ENCODE results near the gene ACVR2A. TPM values are rescaled to one million over a fixed set of nuclear protein-coding genes. Genes with fewer than 3 reads are reported as not detected.

The ACVR2A gene
- total RNA-seq, 3 donors from 2014 or later: 6.7 to 7.5 (median 7.0) TPM

DNA sequence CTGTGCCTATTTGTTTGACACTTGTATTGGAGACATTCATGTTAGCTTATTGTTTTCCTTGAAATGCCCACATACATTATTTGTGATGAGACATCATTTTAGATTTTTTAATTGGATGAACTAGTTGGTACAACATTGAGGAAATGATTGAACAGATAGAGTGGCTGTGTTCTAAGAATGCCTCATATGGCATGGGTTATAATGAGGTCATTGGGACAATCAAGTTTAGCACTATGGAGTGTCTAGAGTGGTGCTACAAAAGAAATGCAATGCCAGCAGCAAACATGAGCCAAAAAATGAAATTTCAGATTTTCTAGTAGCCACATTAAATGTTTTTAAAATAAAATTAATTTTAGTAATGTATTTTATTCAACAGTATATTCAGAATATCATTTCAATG lies 28.1 kb downstream of the ACVR2A start:
- H3K9me3 Mint-ChIP-seq: no peaks in the 10 kb centered on the region
- H3K4me1 Mint-ChIP-seq (ENCODE audit: low read depth): peaks cover 40% of the 10 kb centered on the region
- H3K27me3 Mint-ChIP-seq (ENCODE audit: low read depth): no peaks in the 10 kb centered on the region
- DNase-seq (no peak), ATAC-seq (no peak)
- peaks cover 2% of the 10 kb centered on the region for H3K36me3 Mint-ChIP-seq (ENCODE audit: insufficient read depth)
- H3K4me3 Mint-ChIP-seq: no peak overlapping the region

DNA sequence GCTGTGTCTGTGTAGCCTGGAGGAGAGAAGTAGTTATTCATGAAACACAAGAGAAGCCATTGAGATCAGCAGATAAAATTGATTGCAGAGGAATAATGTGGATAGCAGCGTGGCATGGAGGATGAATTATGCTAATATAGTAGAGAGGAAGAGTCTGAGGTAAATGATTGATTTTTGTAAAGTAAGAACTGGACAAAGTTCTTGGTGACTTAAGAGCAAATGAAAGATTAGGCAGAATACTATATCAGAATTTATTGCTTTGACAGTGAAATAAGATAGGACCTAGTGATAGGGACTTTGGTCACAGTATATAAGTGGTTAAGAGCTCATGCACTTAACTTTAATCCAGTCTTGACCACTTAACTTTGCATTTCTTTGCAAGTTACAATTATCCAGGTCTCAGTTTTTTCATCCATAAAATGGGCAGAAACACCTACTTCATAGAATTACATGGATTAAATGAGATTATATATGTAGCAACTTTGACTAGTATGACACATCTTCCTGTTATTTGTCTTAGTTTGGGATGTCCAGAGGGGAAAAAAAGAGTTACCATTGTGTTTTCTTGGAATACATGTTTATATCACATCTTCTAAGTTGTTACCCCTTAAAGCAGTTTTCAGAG lies 29.1 kb downstream of the ACVR2A start:
- Mint-ChIP-seq H3K36me3 (ENCODE audit: insufficient read depth) (peaks cover 3% of the 10 kb centered on the region), H3K4me3 (no peak overlapping the region), H3K4me1 (ENCODE audit: low read depth) (peaks cover 41% of the 10 kb centered on the region), H3K27me3 (ENCODE audit: low read depth) (no peaks in the 10 kb centered on the region), H3K9me3 (no peaks in the 10 kb centered on the region)
- DNase-seq: no peak
- no peak for ATAC-seq

GRCh38 chr2:147879846-147880245 lies 35.0 kb downstream of the ACVR2A start:
- no peak overlapping the region for H3K4me3 Mint-ChIP-seq
- H3K4me1 Mint-ChIP-seq (ENCODE audit: low read depth): peaks cover 41% of the 10 kb centered on the region
- no peaks in the 10 kb centered on the region for H3K9me3 Mint-ChIP-seq
- no peaks in the 10 kb centered on the region for H3K27me3 Mint-ChIP-seq (ENCODE audit: low read depth)
- DNase-seq (no peak), ATAC-seq (no peak)
- peaks cover 2% of the 10 kb centered on the region for H3K36me3 Mint-ChIP-seq (ENCODE audit: insufficient read depth)

DNA sequence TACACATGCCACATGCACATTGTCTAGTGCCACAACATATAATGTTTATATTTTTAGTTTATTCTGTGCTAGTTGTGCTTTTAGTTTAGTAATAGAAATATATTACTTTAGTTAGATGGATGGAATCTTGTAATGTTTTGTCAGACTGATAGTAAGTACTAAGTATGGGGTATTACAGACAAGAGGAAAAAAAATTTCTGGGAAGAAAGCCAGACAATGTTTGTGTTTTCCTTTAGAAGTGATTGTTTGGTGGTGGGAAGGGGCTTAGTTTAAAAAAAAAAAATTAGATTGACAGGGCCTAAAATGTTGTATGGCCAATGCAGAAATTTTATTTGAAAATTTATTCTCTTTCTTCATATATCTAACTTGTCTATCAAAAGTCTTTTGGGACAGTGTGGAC lies 37.8 kb downstream of the ACVR2A start:
- H3K36me3 Mint-ChIP-seq (ENCODE audit: insufficient read depth): peaks cover 2% of the 10 kb centered on the region
- peaks cover 39% of the 10 kb centered on the region for H3K4me1 Mint-ChIP-seq (ENCODE audit: low read depth)

DNA sequence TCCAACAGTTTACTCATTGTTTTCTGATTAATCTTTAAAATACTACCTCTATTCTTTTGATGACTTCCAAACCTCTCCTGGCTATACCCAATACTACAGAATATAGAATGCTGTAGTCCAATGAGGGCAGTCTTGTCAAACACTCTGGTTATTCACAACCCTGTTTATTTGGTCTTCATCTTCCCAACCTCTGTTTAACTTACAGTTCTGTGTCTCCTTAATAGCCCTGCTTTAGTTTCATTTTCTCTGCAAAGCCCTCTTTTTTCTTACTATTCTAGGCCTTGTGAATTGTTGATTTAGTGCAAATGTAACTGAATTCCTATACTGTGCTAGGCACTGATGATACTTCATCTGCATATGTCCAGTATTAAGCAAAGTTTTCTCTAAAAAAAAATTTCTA lies 40.0 kb downstream of the ACVR2A start:
- H3K4me3 Mint-ChIP-seq: no peak overlapping the region
- no peaks in the 10 kb centered on the region for H3K9me3 Mint-ChIP-seq
- no peaks in the 10 kb centered on the region for H3K36me3 Mint-ChIP-seq (ENCODE audit: insufficient read depth)
- no peaks in the 10 kb centered on the region for H3K27me3 Mint-ChIP-seq (ENCODE audit: low read depth)
- ATAC-seq: peak in 1 of 2 donors; percentile 28
- DNase-seq: no peak
- H3K4me1 Mint-ChIP-seq (ENCODE audit: low read depth): peaks cover 42% of the 10 kb centered on the region

More for the DNA sequence above, 37.8 kb downstream of the ACVR2A start:
- no peaks in the 10 kb centered on the region for H3K9me3 Mint-ChIP-seq
- DNase-seq (no peak), ATAC-seq (no peak)
- no peaks in the 10 kb centered on the region for H3K27me3 Mint-ChIP-seq (ENCODE audit: low read depth)
- H3K4me3 Mint-ChIP-seq: no peak overlapping the region

- DNase-seq (no peak), ATAC-seq (no peak)
- Mint-ChIP-seq H3K36me3 (ENCODE audit: insufficient read depth) (no peaks in the 10 kb centered on the region), H3K27me3 (ENCODE audit: low read depth) (no peaks in the 10 kb centered on the region), H3K4me1 (ENCODE audit: low read depth) (peaks cover 37% of the 10 kb centered on the region), H3K9me3 (no peaks in the 10 kb centered on the region), H3K4me3 (no peak overlapping the region)
Observed at GRCh38 chr2:147886136-147886535, 41.3 kb downstream of the ACVR2A start.

DNA sequence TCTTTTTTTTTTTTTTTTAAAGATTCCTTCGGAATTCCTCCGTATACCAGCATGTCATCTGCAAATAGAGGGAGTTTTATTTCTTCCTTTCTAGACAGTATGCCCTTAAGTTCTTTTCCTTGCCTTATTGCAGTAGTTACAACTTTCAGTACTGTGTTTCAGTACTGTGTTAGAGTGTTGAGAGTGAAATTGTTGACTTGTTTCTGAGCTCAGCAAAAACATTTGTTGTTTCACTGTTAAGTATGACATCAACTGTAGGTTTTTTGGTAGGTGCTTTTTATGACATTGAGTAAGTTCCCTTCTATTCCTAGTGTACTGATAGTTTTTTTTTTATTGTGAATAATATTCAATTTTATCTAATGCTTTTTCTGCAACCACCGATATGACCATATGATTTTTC lies 43.9 kb downstream of the ACVR2A start:
- DNase-seq (no peak), ATAC-seq (no peak)
- Mint-ChIP-seq H3K4me3 (no peak overlapping the region), H3K27me3 (ENCODE audit: low read depth) (no peaks in the 10 kb centered on the region), H3K9me3 (no peaks in the 10 kb centered on the region), H3K36me3 (ENCODE audit: insufficient read depth) (no peaks in the 10 kb centered on the region), H3K4me1 (ENCODE audit: low read depth) (peaks cover 36% of the 10 kb centered on the region)

- DNase-seq (no peak), ATAC-seq (no peak)
- H3K4me3 Mint-ChIP-seq: no peak overlapping the region
- H3K4me1 Mint-ChIP-seq (ENCODE audit: low read depth): peaks cover 8% of the 10 kb centered on the region
- no peaks in the 10 kb centered on the region for H3K9me3 Mint-ChIP-seq
- no peaks in the 10 kb centered on the region for H3K27me3 Mint-ChIP-seq (ENCODE audit: low read depth)
- peaks cover 23% of the 10 kb centered on the region for H3K36me3 Mint-ChIP-seq (ENCODE audit: insufficient read depth)
Observed at GRCh38 chr2:147904051-147904450, 59.2 kb downstream of the ACVR2A start.

DNA sequence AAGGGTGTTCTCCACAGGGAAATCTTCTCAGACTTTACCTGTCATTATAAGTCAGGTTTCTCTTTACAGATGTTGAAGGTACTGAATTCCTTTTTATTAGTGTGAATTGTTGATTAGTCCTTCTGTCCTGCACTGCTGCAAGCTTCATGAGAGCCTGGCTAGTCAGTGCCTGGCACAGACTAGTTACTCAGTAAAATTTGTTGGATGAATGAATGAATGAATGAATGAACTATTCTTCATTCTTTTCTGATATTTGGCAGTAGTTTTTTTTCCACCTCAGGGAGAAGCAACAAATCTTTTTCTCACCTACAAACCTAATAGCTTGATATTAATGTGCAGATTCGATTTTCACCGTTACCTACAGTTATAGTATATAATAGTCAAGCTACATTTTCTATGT lies 64.3 kb downstream of the ACVR2A start:
- Mint-ChIP-seq H3K9me3 (no peaks in the 10 kb centered on the region), H3K27me3 (ENCODE audit: low read depth) (no peaks in the 10 kb centered on the region), H3K4me1 (ENCODE audit: low read depth) (peaks cover 11% of the 10 kb centered on the region), H3K36me3 (ENCODE audit: insufficient read depth) (peaks cover 4% of the 10 kb centered on the region), H3K4me3 (no peak overlapping the region)
- DNase-seq: no peak
- ATAC-seq: no peak

GRCh38 chr2:147910990-147911473 lies 66.2 kb downstream of the ACVR2A start:
- Mint-ChIP-seq H3K27me3 (ENCODE audit: low read depth) (no peaks in the 10 kb centered on the region), H3K4me3 (no peak overlapping the region), H3K36me3 (ENCODE audit: insufficient read depth) (peaks cover 4% of the 10 kb centered on the region), H3K9me3 (no peaks in the 10 kb centered on the region), H3K4me1 (ENCODE audit: low read depth) (peaks cover 11% of the 10 kb centered on the region)
- ATAC-seq (no peak), DNase-seq (peak; percentile 6)

GRCh38 chr2:147913701-147914480 lies 69.1 kb downstream of the ACVR2A start:
- no peaks in the 10 kb centered on the region for H3K9me3 Mint-ChIP-seq

GRCh38 chr2:147916067-147916466 lies 71.2 kb downstream of the ACVR2A start:
- Mint-ChIP-seq H3K4me1 (ENCODE audit: low read depth) (no peaks in the 10 kb centered on the region), H3K36me3 (ENCODE audit: insufficient read depth) (peaks cover 11% of the 10 kb centered on the region)
- DNase-seq: no peak

More at GRCh38 chr2:147913701-147914480, 69.1 kb downstream of the ACVR2A start:
- ATAC-seq (no peak), DNase-seq (no peak)
- Mint-ChIP-seq H3K36me3 (ENCODE audit: insufficient read depth) (peaks cover 3% of the 10 kb centered on the region), H3K4me3 (no peak overlapping the region), H3K27me3 (ENCODE audit: low read depth) (no peaks in the 10 kb centered on the region), H3K4me1 (ENCODE audit: low read depth) (peaks cover 11% of the 10 kb centered on the region)

DNA sequence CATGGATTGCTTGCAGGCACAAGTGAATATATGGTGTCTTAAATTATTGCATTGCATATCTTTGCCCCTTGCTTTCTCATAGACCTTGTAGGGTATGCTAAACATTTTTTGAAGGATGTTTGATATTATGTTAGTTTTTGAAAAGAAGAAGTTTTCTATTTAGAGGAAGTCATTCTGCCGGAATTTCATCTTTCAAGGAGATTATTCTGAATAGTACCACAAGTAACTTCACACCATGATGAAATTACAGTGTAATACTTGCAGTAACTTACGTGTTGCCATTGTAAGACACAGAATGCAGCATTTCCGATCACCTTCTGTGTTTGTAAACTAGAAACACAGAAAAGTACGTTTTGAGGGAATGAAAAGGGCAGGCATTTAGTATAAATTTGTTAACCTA lies 71.9 kb downstream of the ACVR2A start:
- H3K9me3 Mint-ChIP-seq: no peaks in the 10 kb centered on the region
- no peak for ATAC-seq
- no peak for DNase-seq
- H3K36me3 Mint-ChIP-seq (ENCODE audit: insufficient read depth): peaks cover 15% of the 10 kb centered on the region
- no peak overlapping the region for H3K4me3 Mint-ChIP-seq
- no peaks in the 10 kb centered on the region for H3K4me1 Mint-ChIP-seq (ENCODE audit: low read depth)
- H3K27me3 Mint-ChIP-seq (ENCODE audit: low read depth): no peaks in the 10 kb centered on the region

More at GRCh38 chr2:147916067-147916466, 71.2 kb downstream of the ACVR2A start:
- H3K9me3 Mint-ChIP-seq: no peaks in the 10 kb centered on the region
- ATAC-seq: no peak
- no peak overlapping the region for H3K4me3 Mint-ChIP-seq
- no peaks in the 10 kb centered on the region for H3K27me3 Mint-ChIP-seq (ENCODE audit: low read depth)

GRCh38 chr2:147917161-147917560 lies 72.3 kb downstream of the ACVR2A start:
- DNase-seq (no peak), ATAC-seq (no peak)
- Mint-ChIP-seq H3K4me3 (no peak overlapping the region), H3K9me3 (no peaks in the 10 kb centered on the region), H3K36me3 (ENCODE audit: insufficient read depth) (peaks cover 16% of the 10 kb centered on the region), H3K27me3 (ENCODE audit: low read depth) (no peaks in the 10 kb centered on the region), H3K4me1 (ENCODE audit: low read depth) (no peaks in the 10 kb centered on the region)

GRCh38 chr2:147923846-147924245 lies 79.0 kb downstream of the ACVR2A start:
- ATAC-seq (no peak), DNase-seq (no peak)
- peaks cover 19% of the 10 kb centered on the region for H3K36me3 Mint-ChIP-seq (ENCODE audit: insufficient read depth)
- H3K4me1 Mint-ChIP-seq (ENCODE audit: low read depth): peaks cover 14% of the 10 kb centered on the region
- H3K9me3 Mint-ChIP-seq: no peaks in the 10 kb centered on the region
- no peaks in the 10 kb centered on the region for H3K27me3 Mint-ChIP-seq (ENCODE audit: low read depth)
- H3K4me3 Mint-ChIP-seq: no peak overlapping the region

Data from activated T-cell treated with anti-CD3 and anti-CD28 coated beads, Interleukin-2, amount 50 U/mL, for 4 hours (primary cell).